Epithelial cell of proximal tubule (primary cell): ENCODE data around the gene HBQ1. TPM values are rescaled to one million over a fixed set of nuclear protein-coding genes. Genes with fewer than 3 reads are reported as not detected.
A peak's percentile ranks its signal among the peaks of the same experiment; 100 is the strongest.
"Not testable (repeated sequence)": the region's sequence is repeated elsewhere in the genome, so short reads cannot be mapped to it uniquely, and the experiment has no call there.

Experiments
- DNase-seq: peaks from one replicate; pipeline ENCODE4 v3.0.0-alpha.2; 2011; ENCODE audit warnings: low read depth
- H3K4me3 ChIP-seq: 2 replicates; pipeline ENCODE4 v1.5.1; 2011; ENCODE audit warnings: low read depth, mild to moderate bottlenecking, low read length
- CTCF ChIP-seq: conservative IDR thresholded peaks from 2 replicates; pipeline ENCODE4 v1.5.1; 2012; ENCODE audit warnings: low read depth, mild to moderate bottlenecking, low read length
- total RNA-seq: library from RNA; depleted of rRNA; stranded (reverse); fragments of >200 nt; gene quantifications from 2 replicates; pipeline ENCODE4 v1.2.3, GENCODE V29; 2015

HBQ1 gene
- total RNA-seq, 1 donor from 2014 or later: 12.1 TPM

GRCh38 chr16:189604-190186 is 9.4 kb downstream of the HBQ1 start:
- no peak for TF ChIP-seq CTCF
- no peak for DNase-seq
- no peak overlapping the region for H3K4me3 ChIP-seq

GRCh38 chr16:191831-192230 is 11.6 kb downstream of the HBQ1 start:
- TF ChIP-seq CTCF: no peak
- H3K4me3 ChIP-seq: no peak overlapping the region
- DNase-seq: no peak

- DNase-seq: no peak
- no peak for TF ChIP-seq CTCF
- H3K4me3 ChIP-seq: no peak overlapping the region
These were observed 12.4 kb downstream of the HBQ1 start for GRCh38 chr16:192686-193085.

- no peak overlapping the region for H3K4me3 ChIP-seq
- no peak for TF ChIP-seq CTCF
- no peak for DNase-seq
These were observed 13.2 kb downstream of the HBQ1 start for GRCh38 chr16:193441-193840.

GRCh38 chr16:194516-194915 is 14.3 kb downstream of the HBQ1 start:
- TF ChIP-seq CTCF: no peak
- no peak overlapping the region for H3K4me3 ChIP-seq
- DNase-seq: no peak

GRCh38 chr16:200388-200787 is 20.1 kb downstream of the HBQ1 start:
- DNase-seq: peak; percentile 42
- H3K4me3 ChIP-seq: no peak overlapping the region
- no peak for TF ChIP-seq CTCF

GRCh38 chr16:203246-203645 is 23.0 kb downstream of the HBQ1 start:
- no peak for DNase-seq
- H3K4me3 ChIP-seq: no peak overlapping the region
- no peak for TF ChIP-seq CTCF

- DNase-seq, H3K4me3 ChIP-seq: not testable (repeated sequence)
These were observed 23.8 kb downstream of the HBQ1 start for GRCh38 chr16:204046-204445.

GRCh38 chr16:209359-209758 is 29.1 kb downstream of the HBQ1 start:
- not testable (repeated sequence) for H3K4me3 ChIP-seq, DNase-seq

- H3K4me3 ChIP-seq, DNase-seq: not testable (repeated sequence)
These were observed 31.4 kb downstream of the HBQ1 start for GRCh38 chr16:211631-212180.
